Peyer's patch (tissue), 4 donors: ENCODE results near the gene NSMF. TPM values are rescaled to one million over a fixed set of nuclear protein-coding genes. Genes with fewer than 3 reads are reported as not detected.

ENCODE experiments used
- DNase-seq, 3 donors: peaks; one replicate each; pipeline ENCODE4 v3.0.0-alpha.2; 2017 to 2019
- H3K27ac ChIP-seq, 4 donors: fragments of 200-600 bp; sonication (generic); one replicate each; pipeline ENCODE4 v1.5.1; 2016 to 2019
- H3K27me3 ChIP-seq, 2 donors: fragments of 200-600 bp; sonication (generic); one replicate each; pipeline ENCODE4 v1.5.1; 2019
- H3K36me3 ChIP-seq, 3 donors: fragments of 200-600 bp; sonication (generic); one replicate each; pipeline ENCODE4 v1.5.1; 2016 to 2019
- H3K4me1 ChIP-seq, 4 donors: fragments of 200-600 bp; sonication (generic); one replicate each; pipeline ENCODE4 v1.5.1; 2016 to 2019
- H3K4me3 ChIP-seq, 4 donors: fragments of 200-600 bp; sonication (generic); 1 replicate in 3 of 4; 2 replicates in 1 of 4; pipeline ENCODE4 v1.5.1; 2016 to 2019; ENCODE audit warnings: mild to moderate bottlenecking in 1 of 4
- H3K9me3 ChIP-seq, 4 donors: fragments of 200-600 bp; sonication (generic); one replicate each; pipeline ENCODE4 v1.5.1; 2016 to 2019; ENCODE audit warnings: mild to moderate bottlenecking in 1 of 4
- POLR2A ChIP-seq, 2 donors: fragments of 450-650 bp; IDR thresholded peaks; one replicate each; pipeline ENCODE4 v1.5.1; 2017; ENCODE audit warnings: antibody characterized with exemption in 2 of 2, mild to moderate bottlenecking in 2 of 2, moderate library complexity in 2 of 2
- total RNA-seq, 4 donors: library from RNA; depleted of rRNA; stranded (reverse); fragments of >200 nt; gene quantifications; one replicate each; pipeline ENCODE4 v1.1.0, GENCODE V29; 2016
- TF ChIP-seq, protein P1 (sequence below), 6 experiments: fragments of 450-650 bp in 4 of 6; fragments of 200-600 bp in 2 of 6; sonication (generic) in 1 of 6; IDR thresholded peaks; one replicate each; pipeline ENCODE4 v1.5.1; 2017 to 2019; ENCODE audit warnings: antibody characterized with exemption in 6 of 6, mild to moderate bottlenecking in 3 of 6, moderate library complexity in 1 of 6

Gene NSMF
- total RNA-seq, 4 donors from 2014 or later, result 47.0 to 135 (median 117) TPM

GRCh38 chr9:137454597-137455358, 4.4 kb downstream of the NSMF start:
- peak in 2 of 3 donors; percentile 73 to 85 for DNase-seq
- peak overlapping the region; percentile 43 to 54 (median 48) for H3K4me3 ChIP-seq
- H3K27me3 ChIP-seq, result no peaks in the 10 kb centered on the region
- H3K4me1 ChIP-seq, result peaks cover 8 to 53% (median 31%) of the 10 kb centered on the region in 4 donors
- TF ChIP-seq, protein P1, sequence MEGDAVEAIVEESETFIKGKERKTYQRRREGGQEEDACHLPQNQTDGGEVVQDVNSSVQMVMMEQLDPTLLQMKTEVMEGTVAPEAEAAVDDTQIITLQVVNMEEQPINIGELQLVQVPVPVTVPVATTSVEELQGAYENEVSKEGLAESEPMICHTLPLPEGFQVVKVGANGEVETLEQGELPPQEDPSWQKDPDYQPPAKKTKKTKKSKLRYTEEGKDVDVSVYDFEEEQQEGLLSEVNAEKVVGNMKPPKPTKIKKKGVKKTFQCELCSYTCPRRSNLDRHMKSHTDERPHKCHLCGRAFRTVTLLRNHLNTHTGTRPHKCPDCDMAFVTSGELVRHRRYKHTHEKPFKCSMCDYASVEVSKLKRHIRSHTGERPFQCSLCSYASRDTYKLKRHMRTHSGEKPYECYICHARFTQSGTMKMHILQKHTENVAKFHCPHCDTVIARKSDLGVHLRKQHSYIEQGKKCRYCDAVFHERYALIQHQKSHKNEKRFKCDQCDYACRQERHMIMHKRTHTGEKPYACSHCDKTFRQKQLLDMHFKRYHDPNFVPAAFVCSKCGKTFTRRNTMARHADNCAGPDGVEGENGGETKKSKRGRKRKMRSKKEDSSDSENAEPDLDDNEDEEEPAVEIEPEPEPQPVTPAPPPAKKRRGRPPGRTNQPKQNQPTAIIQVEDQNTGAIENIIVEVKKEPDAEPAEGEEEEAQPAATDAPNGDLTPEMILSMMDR (IDR thresholded peaks at IDR 0.05), result no peak
- peak; percentile 61 to 66 for TF ChIP-seq POLR2A (IDR thresholded peaks at IDR 0.05)
- peak overlapping the region; percentile 72 to 99 (median 86) for H3K27ac ChIP-seq
- H3K36me3 ChIP-seq, result peaks cover 0 to 27% (median 0%) of the 10 kb centered on the region in 3 donors
- H3K9me3 ChIP-seq, result no peaks in the 10 kb centered on the region

DNA sequence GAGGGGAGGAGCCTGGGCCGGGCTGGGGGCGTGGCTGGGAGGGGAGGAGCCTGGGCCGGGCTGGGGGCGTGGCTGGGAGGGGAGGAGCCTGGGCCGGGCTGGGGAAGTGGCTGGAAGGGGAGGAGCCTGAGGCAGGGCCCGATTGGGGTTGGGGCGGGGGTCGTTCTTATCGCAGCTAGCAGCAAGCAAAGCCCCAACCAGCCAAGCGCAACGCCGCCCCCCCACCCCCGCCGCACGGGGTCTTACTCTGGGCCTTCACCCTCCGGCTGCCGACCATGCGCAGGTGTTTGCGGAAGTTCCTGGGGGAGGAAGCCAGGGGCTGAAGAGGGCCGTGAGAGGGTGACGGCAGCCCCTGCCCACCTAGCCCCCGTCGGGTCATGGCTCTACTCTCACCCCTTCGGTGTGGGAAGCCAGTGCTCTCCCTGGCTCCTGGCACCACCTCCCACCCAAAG, 5.0 kb downstream of the NSMF start:
- peaks cover 0 to 32% (median 0%) of the 10 kb centered on the region in 3 donors for H3K36me3 ChIP-seq
- DNase-seq, result peak; percentile 36 to 84 (median 81)
- H3K4me3 ChIP-seq, result peak overlapping the region; percentile 43 to 54 (median 48)
- peaks cover 5 to 52% (median 26%) of the 10 kb centered on the region in 4 donors for H3K4me1 ChIP-seq
- no peaks in the 10 kb centered on the region for H3K27me3 ChIP-seq
- TF ChIP-seq, protein P1 (IDR thresholded peaks at IDR 0.05), result no peak
- TF ChIP-seq POLR2A (IDR thresholded peaks at IDR 0.05), result peak in 1 of 2 donors; percentile 51
- peak overlapping the region; percentile 72 to 99 (median 86) for H3K27ac ChIP-seq
- no peaks in the 10 kb centered on the region for H3K9me3 ChIP-seq

- H3K27ac ChIP-seq, result peak overlapping the region in 1 of 4 donors; percentile 7
- TF ChIP-seq, protein P1 (IDR thresholded peaks at IDR 0.05), result no peak
- TF ChIP-seq POLR2A (IDR thresholded peaks at IDR 0.05), result no peak
- H3K36me3 ChIP-seq, result peaks cover 0 to 37% (median 0%) of the 10 kb centered on the region in 3 donors
- H3K4me1 ChIP-seq, result peaks cover 5 to 51% (median 24%) of the 10 kb centered on the region in 4 donors
- peak overlapping the region in 3 of 4 donors; percentile 15 to 39 (median 37) for H3K4me3 ChIP-seq
- no peaks in the 10 kb centered on the region for H3K27me3 ChIP-seq
- peak; percentile 59 to 85 (median 74) for DNase-seq
- H3K9me3 ChIP-seq, result no peaks in the 10 kb centered on the region
These were observed 5.5 kb downstream of the NSMF start for GRCh38 chr9:137453643-137454081.

DNA sequence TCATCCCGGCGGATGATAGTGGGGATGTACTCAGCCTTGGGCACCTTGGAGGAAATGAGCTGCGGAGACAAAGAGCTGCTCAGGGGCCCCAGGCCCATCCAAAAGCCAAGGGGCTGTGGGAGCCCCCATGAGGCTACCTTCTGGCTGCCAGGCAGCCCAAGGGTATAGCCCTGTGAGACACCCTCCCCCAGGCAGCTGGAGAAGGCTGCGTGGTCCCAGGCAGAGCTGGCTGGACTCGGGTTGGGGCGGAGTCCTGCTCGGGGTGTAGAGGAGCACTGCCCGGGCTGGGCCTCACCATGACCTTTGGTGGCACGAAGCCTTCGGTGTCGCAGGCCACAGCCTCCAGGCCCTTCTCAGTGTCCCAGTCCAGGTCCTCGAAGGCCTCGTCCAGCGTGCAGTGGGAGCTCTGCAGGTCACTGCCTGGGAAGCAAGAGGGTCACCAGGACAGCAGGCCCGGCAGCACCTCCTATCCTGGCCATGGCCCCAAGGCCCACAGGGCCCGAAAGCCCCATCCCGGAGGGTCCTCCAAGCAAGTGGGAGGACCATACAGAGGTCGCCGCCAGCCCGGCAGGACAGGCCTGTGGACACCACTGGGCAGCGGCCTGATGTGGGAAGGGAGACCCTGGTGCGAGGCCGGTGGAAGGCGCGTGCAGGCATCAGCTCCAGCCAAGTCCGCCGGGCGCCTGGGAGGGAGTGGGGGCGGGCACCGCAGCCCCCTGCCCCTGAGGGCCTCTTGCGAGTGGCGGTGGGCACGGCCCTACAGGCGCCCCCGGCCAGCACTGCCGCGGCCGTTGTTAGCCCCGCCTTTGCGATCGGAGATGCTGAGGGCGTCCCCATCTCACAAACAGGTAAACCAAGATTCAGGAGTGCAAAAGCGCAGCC, 6.1 kb downstream of the NSMF start:
- H3K27ac ChIP-seq, result no peak overlapping the region
- no peaks in the 10 kb centered on the region for H3K27me3 ChIP-seq
- no peak for TF ChIP-seq POLR2A (IDR thresholded peaks at IDR 0.05)
- TF ChIP-seq, protein P1 (IDR thresholded peaks at IDR 0.05), result no peak
- peak overlapping the region in 2 of 4 donors; percentile 37 to 39 for H3K4me3 ChIP-seq
- peak in 2 of 3 donors; percentile 53 to 54 for DNase-seq
- H3K4me1 ChIP-seq, result peaks cover 3 to 44% (median 19%) of the 10 kb centered on the region in 4 donors
- no peaks in the 10 kb centered on the region for H3K9me3 ChIP-seq
- peaks cover 0 to 41% (median 0%) of the 10 kb centered on the region in 3 donors for H3K36me3 ChIP-seq
